GM18499 (cell line): ENCODE data around the gene IDH3A.
A peak's percentile ranks its signal among the peaks of the same experiment; 100 is the strongest.

Source experiments
- ATAC-seq: cut with Tn5 transposase; IDR thresholded peaks from one replicate; pipeline ENCODE4 v1.9.1; 2021; ENCODE audit warnings: moderate number of reproducible peaks; ENCODE audit not compliant: insufficient read depth, unreplicated experiment

The IDH3A gene

DNA sequence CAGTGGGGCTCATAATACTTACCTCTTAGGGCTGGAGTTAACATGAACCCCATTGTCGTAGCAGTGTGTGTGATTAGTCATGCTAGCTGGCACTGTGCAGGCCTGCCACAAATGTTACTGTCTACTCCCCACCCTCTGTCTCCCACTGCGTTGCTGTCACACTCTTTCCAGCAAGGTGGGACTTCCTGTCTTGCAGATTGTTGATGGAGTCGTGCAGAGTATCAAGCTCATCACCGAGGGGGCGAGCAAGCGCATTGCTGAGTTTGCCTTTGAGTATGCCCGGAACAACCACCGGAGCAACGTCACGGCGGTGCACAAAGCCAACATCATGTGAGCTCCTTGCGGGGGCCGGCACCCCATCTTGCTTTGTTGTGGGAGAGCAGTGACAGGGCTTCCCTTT lies 12.9 kb downstream of the IDH3A start:
- no peak for ATAC-seq

GRCh38 chr15:78164010-78164409 lies 14.8 kb downstream of the IDH3A start:
- no peak for ATAC-seq

DNA sequence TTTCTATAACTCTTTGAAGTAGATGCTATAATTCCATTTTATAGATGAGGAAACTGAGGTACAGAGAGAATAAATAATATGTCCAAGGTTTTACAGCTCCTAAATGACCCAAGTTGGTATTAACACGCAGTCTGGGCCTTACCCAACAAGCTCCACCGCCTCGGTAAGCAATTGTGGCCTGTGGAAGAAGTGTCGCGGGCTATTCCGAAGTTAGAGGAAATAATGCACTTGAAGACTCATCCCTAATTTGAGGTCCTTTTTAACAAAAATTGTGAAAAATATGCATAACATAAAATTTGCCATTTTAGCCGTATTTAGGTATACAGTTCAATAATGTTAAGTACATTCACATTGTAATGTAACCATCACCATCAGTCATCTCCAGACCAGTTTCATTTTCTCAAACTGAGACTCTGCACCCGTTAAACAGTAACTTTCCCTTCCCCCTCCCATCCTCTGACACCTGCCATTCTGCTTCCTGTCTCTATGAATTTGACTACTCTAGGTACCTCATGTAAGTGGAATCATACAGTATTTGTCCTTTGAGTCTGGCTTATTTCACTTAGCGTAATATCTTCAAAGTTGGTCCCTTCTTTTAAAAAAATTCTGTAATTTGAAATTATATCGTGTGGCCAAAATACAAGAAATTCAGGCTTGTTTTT lies 18.2 kb downstream of the IDH3A start:
- ATAC-seq: no peak

DNA sequence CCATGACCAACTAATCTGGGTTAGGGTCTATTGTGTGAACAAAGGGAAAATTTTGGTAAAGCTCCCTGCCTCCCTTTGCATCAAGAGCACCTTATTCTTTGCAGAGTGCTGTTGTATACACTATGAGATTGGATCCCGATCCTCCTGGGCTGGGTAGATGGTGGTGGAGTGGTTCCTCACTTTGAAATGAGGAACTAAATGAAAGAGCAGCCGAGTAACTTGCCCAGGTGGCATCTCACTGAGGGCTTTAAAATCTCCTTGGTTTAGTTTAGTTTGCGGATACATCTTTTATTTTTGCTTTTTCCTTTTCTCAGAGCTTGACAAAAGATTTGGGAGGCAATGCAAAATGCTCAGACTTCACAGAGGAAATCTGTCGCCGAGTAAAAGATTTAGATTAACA lies 19.4 kb downstream of the IDH3A start:
- no peak for ATAC-seq

- peak; percentile 46 for ATAC-seq
Observed at GRCh38 chr15:78170848-78171773, 21.9 kb downstream of the IDH3A start.

GRCh38 chr15:78171864-78172472 lies 22.8 kb downstream of the IDH3A start:
- no peak for ATAC-seq

DNA sequence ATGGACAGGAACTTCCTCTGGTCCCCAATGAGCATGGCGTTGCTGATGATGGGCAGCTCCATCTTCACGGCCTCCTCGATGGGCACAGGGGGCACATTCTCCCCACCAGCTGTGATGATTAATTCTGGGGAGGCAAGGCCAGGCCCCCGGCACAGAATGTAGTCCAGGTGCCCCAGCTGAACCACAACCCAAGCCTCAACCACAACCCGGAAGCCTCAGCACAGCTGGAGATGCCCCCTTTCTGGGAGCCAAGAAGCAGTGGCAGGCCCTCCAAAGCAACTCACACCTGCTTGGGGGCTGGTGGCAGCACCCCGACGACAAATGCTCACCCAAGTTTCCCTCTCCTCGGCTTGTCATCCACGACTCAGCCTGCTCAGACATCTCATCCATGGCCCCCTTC lies 25.2 kb downstream of the IDH3A start:
- ATAC-seq: no peak

GRCh38 chr15:78175330-78175729 lies 26.2 kb downstream of the IDH3A start:
- no peak for ATAC-seq

DNA sequence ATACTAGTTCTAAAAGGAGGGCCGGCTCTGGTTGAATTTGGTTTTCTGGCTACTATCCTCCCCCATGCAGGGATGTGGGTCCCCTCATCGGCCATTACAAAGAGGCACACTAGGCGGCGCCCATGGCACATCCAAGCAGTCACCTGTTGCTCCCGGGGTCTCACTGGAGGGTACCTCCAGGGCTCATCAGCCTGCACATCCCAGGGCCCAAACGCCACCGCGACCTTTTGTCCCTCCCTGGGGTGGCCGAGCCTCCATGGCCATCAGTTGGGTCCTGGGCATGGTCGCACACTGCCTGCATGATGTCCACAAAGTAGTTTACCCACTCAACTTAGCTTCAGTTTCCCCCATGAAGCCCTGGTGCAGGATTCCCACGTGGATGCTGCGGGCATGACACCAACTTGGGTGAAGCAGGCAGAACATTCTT lies 28.3 kb downstream of the IDH3A start:
- ATAC-seq: no peak

DNA sequence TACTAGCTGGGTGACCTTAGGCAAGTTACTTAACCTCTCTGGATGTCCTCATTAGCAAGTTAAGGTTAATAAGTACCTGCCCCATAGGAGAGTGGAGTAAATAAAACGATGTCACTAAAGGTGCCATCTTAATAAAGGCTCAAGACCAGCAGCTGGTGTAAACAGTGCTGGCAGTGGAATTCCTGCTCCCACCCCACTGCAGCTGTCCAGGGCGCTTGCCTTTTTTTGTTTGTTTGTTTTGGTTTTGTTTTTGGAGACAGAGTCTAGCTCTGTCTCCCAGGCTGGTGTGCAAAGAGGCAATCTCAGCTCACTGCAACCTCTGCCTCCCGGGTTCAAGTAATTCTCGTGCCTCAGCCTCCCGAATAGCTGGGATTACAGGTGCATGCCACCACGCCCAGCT lies 28.9 kb downstream of the IDH3A start:
- no peak for ATAC-seq

- ATAC-seq: no peak
Observed at GRCh38 chr15:78179286-78179840, 30.2 kb downstream of the IDH3A start.

- ATAC-seq: no peak
Observed at GRCh38 chr15:78179906-78180305, 30.7 kb downstream of the IDH3A start.

DNA sequence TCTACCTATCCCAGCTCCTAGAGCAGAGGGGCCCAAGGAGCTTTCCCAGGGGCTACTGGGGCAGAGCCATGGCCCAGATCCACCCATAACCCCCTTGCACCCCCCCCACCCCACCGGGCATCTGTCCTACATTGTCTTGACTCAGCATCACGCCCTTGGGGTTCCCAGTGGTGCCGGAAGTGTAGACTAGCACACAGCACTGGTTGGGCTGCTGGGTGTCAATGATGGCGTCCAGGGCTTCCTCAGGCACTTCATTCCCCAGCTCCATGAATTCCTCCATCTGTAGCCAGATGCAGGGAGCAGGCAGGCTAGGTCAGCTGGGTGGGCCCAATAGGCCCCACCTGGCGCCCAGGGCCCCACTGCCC lies 33.2 kb downstream of the IDH3A start:
- ATAC-seq: no peak

DNA sequence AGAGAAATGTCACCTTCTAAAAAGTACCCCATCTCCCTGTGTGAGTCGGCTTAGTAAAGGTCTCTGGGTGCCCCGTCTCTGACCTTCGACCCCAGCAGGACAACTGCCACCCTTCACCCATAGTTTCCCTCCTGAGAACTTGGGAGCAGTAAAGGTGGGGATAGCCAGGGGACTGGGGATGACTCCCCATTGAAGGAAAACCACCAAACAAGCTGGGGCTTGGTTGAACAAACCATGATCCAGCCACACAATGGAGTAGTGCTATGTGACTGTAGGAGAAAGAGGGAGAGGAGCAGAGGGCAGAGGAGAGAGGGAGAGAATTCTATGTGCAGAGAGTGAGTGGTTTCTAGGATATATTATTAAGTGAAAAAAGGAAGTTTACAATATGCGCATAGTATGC lies 33.7 kb downstream of the IDH3A start:
- ATAC-seq: no peak

- no peak for ATAC-seq
Observed at GRCh38 chr15:78192826-78193594, 43.8 kb downstream of the IDH3A start.

- no peak for ATAC-seq
Observed at GRCh38 chr15:78193731-78194567, 44.8 kb downstream of the IDH3A start.

GRCh38 chr15:78194568-78194925 lies 45.4 kb downstream of the IDH3A start:
- no peak for ATAC-seq

GRCh38 chr15:78195735-78196201 lies 46.6 kb downstream of the IDH3A start:
- ATAC-seq: no peak

- no peak for ATAC-seq
Observed at GRCh38 chr15:78197632-78198031, 48.5 kb downstream of the IDH3A start.
